SK-N-SH (cell line): ENCODE data around the gene EIF5. TPM values are rescaled to one million over a fixed set of nuclear protein-coding genes. Genes with fewer than 3 reads are reported as not detected.

ENCODE experiments used
- CTCF ChIA-PET: fragments of 300-600, 350-600 bp; formaldehyde crosslinking; extraction: SDS; loops from one replicate; lab custom pipeline; 2021; lab: Yijun Ruan, JAX
- POLR2A ChIA-PET: fragments of 350-600 bp; sonication (Branson Sonifier 250); formaldehyde crosslinking; extraction: SDS; loops from one replicate; lab custom pipeline; 2020; ENCODE audit warnings: antibody characterized with exemption, inconsistent platforms; lab: Yijun Ruan, JAX
- DNase-seq: peaks from one replicate; pipeline ENCODE4 v3.0.0; 2012
- H2AFZ ChIP-seq: fragments of 200-600 bp; sonication (generic); 2 replicates; pipeline ENCODE4 v1.8.1; 2016; ENCODE audit warnings: antibody characterized with exemption, mild to moderate bottlenecking, low read depth
- H3F3A ChIP-seq: fragments of 200-600 bp; sonication (generic); replicated peaks from 2 replicates; pipeline ENCODE3; 2016; ENCODE audit warnings: antibody characterized with exemption, mild to moderate bottlenecking; ENCODE audit not compliant: insufficient read depth
- H3K27ac ChIP-seq, 2 experiments: fragments of 200-500 bp in 1 of 2; fragments of 200-600 bp in 1 of 2; sonication (Bioruptor generic) in 1 of 2; sonication (generic), shearing (Covaris generic) in 1 of 2; 2 replicates each; pipeline versions ENCODE4 v1.5.1 to v1.6.1; 2014 to 2016; ENCODE audit warnings: low read depth in 2 of 2, inconsistent platforms in 1 of 2, low read length in 1 of 2, mild to moderate bottlenecking in 1 of 2, mixed read lengths in 1 of 2
- H3K27me3 ChIP-seq: fragments of 200-600 bp; sonication (generic), shearing (Covaris generic); 2 replicates; pipeline ENCODE4 v1.6.1; 2016; ENCODE audit warnings: mixed run types; ENCODE audit not compliant: insufficient read depth
- H3K36me3 ChIP-seq, 2 experiments: fragments of 200-500 bp in 1 of 2; fragments of 200-600 bp in 1 of 2; sonication (Bioruptor generic) in 1 of 2; sonication (generic) in 1 of 2; replicated peaks in 1 of 2; 2 replicates each; pipeline versions ENCODE3 to v1.5.1; 2014 to 2016; ENCODE audit warnings: low read length in 1 of 2, mild to moderate bottlenecking in 1 of 2; ENCODE audit not compliant: insufficient read depth in 2 of 2, control insufficient read depth in 1 of 2
- H3K4me1 ChIP-seq, 2 experiments: fragments of 200-500 bp in 1 of 2; fragments of 200-600 bp in 1 of 2; sonication (Bioruptor generic) in 1 of 2; sonication (generic), shearing (Covaris generic) in 1 of 2; 2 replicates each; pipeline versions ENCODE4 v1.5.1 to v1.6.1; 2014 to 2016; ENCODE audit warnings: low read depth in 1 of 2, low read length in 1 of 2, mixed run types in 1 of 2; ENCODE audit not compliant: insufficient read depth in 2 of 2, control insufficient read depth in 1 of 2
- H3K4me2 ChIP-seq: fragments of 200-600 bp; sonication (generic), shearing (Covaris generic); 2 replicates; pipeline ENCODE4 v1.6.1; 2017; ENCODE audit warnings: mixed run types
- H3K4me3 ChIP-seq, 2 experiments: fragments of 200-500 bp in 1 of 2; fragments of 200-600 bp in 1 of 2; sonication (Bioruptor generic) in 1 of 2; sonication (generic), shearing (Covaris generic) in 1 of 2; 2 replicates each; pipeline versions ENCODE4 v1.5.1 to v1.8.1; 2014 to 2016; ENCODE audit warnings: low read depth in 2 of 2, inconsistent platforms in 1 of 2, low read length in 1 of 2, mild to moderate bottlenecking in 1 of 2, mixed read lengths in 1 of 2, moderate library complexity in 1 of 2
- H3K79me2 ChIP-seq: fragments of 200-600 bp; sonication (generic); 2 replicates; pipeline ENCODE4 v1.8.1; 2017; ENCODE audit warnings: mild to moderate bottlenecking; ENCODE audit not compliant: insufficient read depth
- H3K9ac ChIP-seq: fragments of 200-600 bp; sonication (generic); 2 replicates; pipeline ENCODE4 v1.6.1; 2017; ENCODE audit warnings: mixed run types
- H3K9me2 ChIP-seq: fragments of 200-600 bp; sonication (generic); 2 replicates; pipeline ENCODE4 v1.6.1; 2017; ENCODE audit warnings: mixed run types
- H3K9me3 ChIP-seq: fragments of 200-600 bp; sonication (generic); 2 replicates; pipeline ENCODE4 v1.6.1; 2017; ENCODE audit warnings: mixed run types, mild to moderate bottlenecking, moderate library complexity
- H4K20me1 ChIP-seq: fragments of 200-600 bp; sonication (generic); 2 replicates; pipeline ENCODE4 v1.6.1; 2017; ENCODE audit warnings: mild to moderate bottlenecking, mixed run types; ENCODE audit not compliant: insufficient read depth
- ELF1 ChIP-seq: IDR thresholded peaks from 2 replicates; pipeline ENCODE4 v1.4.0; 2012
- EZH2phosphoT487 ChIP-seq: fragments of 200-600 bp; sonication (generic); IDR thresholded peaks from 2 replicates; pipeline ENCODE4 v1.6.1; 2017; ENCODE audit warnings: low read depth, mixed run types, mild to moderate bottlenecking, antibody characterized with exemption, moderate library complexity, borderline replicate concordance
- FOSL2 ChIP-seq: IDR thresholded peaks from 2 replicates; pipeline ENCODE4 v1.4.0; 2012; ENCODE audit warnings: low read depth, mild to moderate bottlenecking, moderate library complexity, borderline replicate concordance
- FOXM1 ChIP-seq: IDR thresholded peaks from 2 replicates; pipeline ENCODE4 v1.4.0; 2012; ENCODE audit warnings: low read depth, mild to moderate bottlenecking
- GABPA ChIP-seq: IDR thresholded peaks from 2 replicates; pipeline ENCODE4 v1.4.0; 2012; ENCODE audit warnings: low read depth, mild to moderate bottlenecking
- GATA2 ChIP-seq: sonication (generic); formaldehyde crosslinking; IDR thresholded peaks from 2 replicates; pipeline ENCODE4 v1.5.0; 2020; ENCODE audit warnings: mild to moderate bottlenecking, missing genetic modification reagents
- MEF2A ChIP-seq: IDR thresholded peaks from 2 replicates; pipeline ENCODE4 v1.4.0; 2012; ENCODE audit warnings: low read depth, borderline replicate concordance
- MXI1 ChIP-seq: IDR thresholded peaks from 2 replicates; pipeline ENCODE4 v1.6.1; 2012; ENCODE audit warnings: mild to moderate bottlenecking, low read depth, low read length, improper control_type of control experiment
- NFIC ChIP-seq: IDR thresholded peaks from 2 replicates; pipeline ENCODE4 v1.4.0; 2012; ENCODE audit warnings: borderline replicate concordance
- NRF1 ChIP-seq: IDR thresholded peaks from 2 replicates; pipeline ENCODE4 v1.6.1; 2012; ENCODE audit warnings: low read depth, mild to moderate bottlenecking, low read length
- POLR2AphosphoS5 ChIP-seq: IDR thresholded peaks from 2 replicates; pipeline ENCODE4 v1.6.1; 2012; ENCODE audit warnings: low read depth, low read length
- RAD21 ChIP-seq: IDR thresholded peaks from 2 replicates; pipeline ENCODE4 v1.6.1; 2012; ENCODE audit warnings: mild to moderate bottlenecking, low read length
- RCOR1 ChIP-seq: fragments of 150-350 bp; IDR thresholded peaks from 2 replicates; pipeline ENCODE4 v1.6.1; 2017; ENCODE audit warnings: antibody characterized with exemption, low read length
- SIN3A ChIP-seq: IDR thresholded peaks from 2 replicates; pipeline ENCODE4 v1.6.1; 2012; ENCODE audit warnings: low read depth, mild to moderate bottlenecking, low read length, moderate library complexity, borderline replicate concordance
- SMC3 ChIP-seq: IDR thresholded peaks from 2 replicates; pipeline ENCODE4 v1.6.1; 2012; ENCODE audit warnings: low read depth, low read length, improper control_type of control experiment
- TAF1 ChIP-seq: IDR thresholded peaks from 2 replicates; pipeline ENCODE4 v1.6.1; 2012; ENCODE audit warnings: low read depth, mild to moderate bottlenecking, low read length, moderate library complexity, borderline replicate concordance
- TEAD4 ChIP-seq: IDR thresholded peaks from 2 replicates; pipeline ENCODE4 v1.4.0; 2012; ENCODE audit warnings: mild to moderate bottlenecking, borderline replicate concordance; ENCODE audit not compliant: insufficient read depth
- WGBS: methylation state at CpG from one replicate; pipeline ENCODE4 v1.1.6; 2017; ENCODE audit warnings: low lambda C conversion rate; 5-methylcytosine and 5-hydroxymethylcytosine counted together
- polyA plus RNA-seq, 3 experiments: library from polyadenylated mRNA; depleted of rRNA; stranded (reverse); fragments of >200 nt; gene quantifications; 2 replicates each; pipeline ENCODE4 v1.2.3, GENCODE V29; 2012
- TF ChIP-seq, protein P1 (sequence below): IDR thresholded peaks from 2 replicates; pipeline ENCODE4 v1.4.0; 2012; ENCODE audit warnings: low read depth, borderline replicate concordance
- TF ChIP-seq, protein P2 (sequence below): fragments of 200-600 bp; sonication (generic); IDR thresholded peaks from 2 replicates; pipeline ENCODE4 v1.6.1; 2017; ENCODE audit warnings: antibody characterized with exemption, mild to moderate bottlenecking, moderate library complexity
- TF ChIP-seq, protein P3 (sequence below): IDR thresholded peaks from 2 replicates; pipeline ENCODE4 v1.6.1; 2012; ENCODE audit warnings: mild to moderate bottlenecking, low read depth, low read length, moderate library complexity
- TF ChIP-seq, protein P4 (sequence below): IDR thresholded peaks from 2 replicates; pipeline ENCODE4 v1.4.0; 2012; ENCODE audit warnings: low read depth

EIF5 gene
- polyA plus RNA-seq, 1 of the 3 experiments (the other 2 are of a cell fraction): 127 TPM

DNA sequence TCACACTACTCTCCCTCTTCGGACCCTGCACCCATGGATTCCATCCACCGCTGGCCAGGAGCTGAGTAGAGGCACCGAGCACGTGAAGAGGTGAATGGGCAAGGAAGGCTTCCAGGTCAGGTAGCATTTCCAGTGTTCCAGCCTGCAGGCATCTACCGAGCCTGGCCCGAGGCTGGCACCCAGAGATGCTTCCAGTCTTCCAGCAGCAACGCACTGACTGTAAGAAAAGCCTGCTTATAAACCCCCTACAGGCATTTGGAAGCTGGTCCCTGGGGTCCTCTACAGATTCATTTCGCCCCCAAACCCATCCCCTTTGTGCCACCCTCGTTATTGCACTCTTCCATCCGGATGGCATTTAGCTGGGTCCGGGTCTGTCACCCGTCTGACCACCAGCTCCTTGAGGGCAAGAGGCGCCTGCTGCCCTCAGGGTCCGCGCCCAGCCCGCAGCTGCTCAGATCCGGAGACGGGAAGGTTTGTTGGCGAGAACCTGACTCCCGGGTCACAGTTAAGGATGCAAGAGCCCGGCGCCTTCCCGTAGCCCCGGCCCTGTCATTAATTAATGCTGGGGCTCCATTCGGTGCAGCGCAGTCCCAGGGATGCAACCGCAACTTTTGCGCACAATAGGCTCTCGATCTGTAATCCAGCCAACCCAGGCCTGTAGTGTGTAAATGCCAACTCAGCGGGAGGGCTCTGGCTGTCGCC, 50.6 kb downstream of the EIF5 start (continued):
- no peak for TF ChIP-seq SIN3A
- TF ChIP-seq NFIC: peak; percentile 49; the same call in 1 of the 2 replicates
- no peak for TF ChIP-seq GATA2 (CRISPR knock-in tag)
- TF ChIP-seq TEAD4: no peak
- TF ChIP-seq FOSL2: no peak
- no peak for TF ChIP-seq NRF1
- no peak for TF ChIP-seq GABPA
- no peak for TF ChIP-seq MEF2A
- TF ChIP-seq, protein P1, sequence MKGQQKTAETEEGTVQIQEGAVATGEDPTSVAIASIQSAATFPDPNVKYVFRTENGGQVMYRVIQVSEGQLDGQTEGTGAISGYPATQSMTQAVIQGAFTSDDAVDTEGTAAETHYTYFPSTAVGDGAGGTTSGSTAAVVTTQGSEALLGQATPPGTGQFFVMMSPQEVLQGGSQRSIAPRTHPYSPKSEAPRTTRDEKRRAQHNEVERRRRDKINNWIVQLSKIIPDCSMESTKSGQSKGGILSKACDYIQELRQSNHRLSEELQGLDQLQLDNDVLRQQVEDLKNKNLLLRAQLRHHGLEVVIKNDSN: no peak
- TF ChIP-seq SMC3: no peak
- TF ChIP-seq RCOR1: no peak
- TF ChIP-seq ELF1: no peak

DNA sequence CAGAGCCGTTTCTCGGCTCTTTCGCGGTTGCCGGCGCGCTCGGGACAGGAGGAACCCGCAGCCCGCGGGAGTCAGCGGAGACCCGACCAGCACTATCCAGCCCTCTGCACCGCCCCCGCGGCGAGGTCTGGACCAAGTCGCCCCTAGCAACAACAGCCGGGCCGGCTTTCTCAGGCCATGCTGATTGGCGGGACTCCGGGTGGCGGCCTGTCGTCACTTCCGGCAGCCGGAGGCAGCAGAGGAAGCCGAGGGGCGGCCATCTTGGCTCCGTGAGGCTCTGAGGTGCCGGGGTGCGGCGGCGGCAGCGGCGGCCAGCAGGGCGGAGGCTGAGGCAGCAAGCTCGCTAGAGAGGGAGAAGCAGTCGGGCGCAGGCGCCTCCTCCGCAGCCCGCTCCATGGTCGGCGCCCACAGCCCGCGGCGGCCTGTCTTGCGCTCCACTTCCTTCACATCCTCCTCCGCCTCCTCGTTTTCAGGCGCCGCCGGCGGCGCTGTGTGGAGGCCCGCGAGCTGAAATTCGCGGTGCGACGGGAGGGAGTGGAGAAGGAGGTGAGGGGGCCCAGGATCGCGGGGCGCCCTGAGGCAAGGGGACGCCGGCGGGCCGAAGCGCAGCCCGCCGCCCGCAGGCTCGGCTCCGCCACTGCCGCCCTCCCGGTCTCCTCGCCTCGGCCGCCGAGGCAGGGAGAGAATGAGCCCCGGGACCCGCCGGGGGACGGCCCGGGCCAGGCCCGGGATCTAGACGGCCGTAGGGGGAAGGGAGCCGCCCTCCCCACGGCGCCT, 51.3 kb downstream of the EIF5 start, which contains the start of gene MARK3:
MARK3 (plus strand) TSS at position 264 of the 777 bp plus-strand sequence. CDS start 615 bp downstream, outside the sequence.
- Histone ChIP-seq H3K9ac (peak within 1 kb of the TSS; percentile 97), H3K4me3 (peak within 1 kb of the TSS; percentile 92 to 97), H3K27ac (peak within 1 kb of the TSS; percentile 91 to 92), H3K9me3 (no peaks in the 10 kb centered on the region), H3K27me3 (no peaks in the 10 kb centered on the region), H3F3A (peaks cover 17% of the 10 kb centered on the region), H2AFZ (peak within 1 kb of the TSS; percentile 77), H3K79me2 (peaks cover 51% of the 10 kb centered on the region), H3K9me2 (no peaks in the 10 kb centered on the region), H4K20me1 (peaks cover 46% of the 10 kb centered on the region), H3K4me1 (peaks cover 0 to 10% of the 10 kb centered on the region in 2 experiments; a peak in 1 of 4 replicates), H3K36me3 (no peaks in the 10 kb centered on the region), H3K4me2 (peak within 1 kb of the TSS; percentile 92)
- ChIA-PET POLR2A (interaction anchor here (1.9 kb wide), 1 partner anchor 51 kb away, joined by 8 read pairs; the partner anchor contains the start of gene EIF5), CTCF (interaction anchor here (1.0 to 1.9 kb wide), 4 partner anchors 7 to 24 kb away, joined by 3 to 8 read pairs (median 6); no protein-coding TSS in a partner anchor)
- DNase-seq: peak; percentile 98
- WGBS: 0% methylated on average over 14 of the region's 91 CpGs
- TF ChIP-seq, protein P1: no peak
- TF ChIP-seq FOXM1 (no peak), MXI1 (peak; percentile 76), EZH2phosphoT487 (no peak), GATA2 (CRISPR knock-in tag) (no peak), ELF1 (no peak), SIN3A (peak; percentile 31; the same call in 1 of the 2 replicates), RAD21 (no peak), NRF1 (no peak), RCOR1 (no peak), NFIC (no peak), POLR2AphosphoS5 (peak; percentile 85), TAF1 (peak; percentile 48; the same call in 1 of the 2 replicates), SMC3 (no peak), GABPA (peak; percentile 86)
- TF ChIP-seq, protein P2, sequence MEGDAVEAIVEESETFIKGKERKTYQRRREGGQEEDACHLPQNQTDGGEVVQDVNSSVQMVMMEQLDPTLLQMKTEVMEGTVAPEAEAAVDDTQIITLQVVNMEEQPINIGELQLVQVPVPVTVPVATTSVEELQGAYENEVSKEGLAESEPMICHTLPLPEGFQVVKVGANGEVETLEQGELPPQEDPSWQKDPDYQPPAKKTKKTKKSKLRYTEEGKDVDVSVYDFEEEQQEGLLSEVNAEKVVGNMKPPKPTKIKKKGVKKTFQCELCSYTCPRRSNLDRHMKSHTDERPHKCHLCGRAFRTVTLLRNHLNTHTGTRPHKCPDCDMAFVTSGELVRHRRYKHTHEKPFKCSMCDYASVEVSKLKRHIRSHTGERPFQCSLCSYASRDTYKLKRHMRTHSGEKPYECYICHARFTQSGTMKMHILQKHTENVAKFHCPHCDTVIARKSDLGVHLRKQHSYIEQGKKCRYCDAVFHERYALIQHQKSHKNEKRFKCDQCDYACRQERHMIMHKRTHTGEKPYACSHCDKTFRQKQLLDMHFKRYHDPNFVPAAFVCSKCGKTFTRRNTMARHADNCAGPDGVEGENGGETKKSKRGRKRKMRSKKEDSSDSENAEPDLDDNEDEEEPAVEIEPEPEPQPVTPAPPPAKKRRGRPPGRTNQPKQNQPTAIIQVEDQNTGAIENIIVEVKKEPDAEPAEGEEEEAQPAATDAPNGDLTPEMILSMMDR: peak; percentile 41
- TF ChIP-seq, protein P3, sequence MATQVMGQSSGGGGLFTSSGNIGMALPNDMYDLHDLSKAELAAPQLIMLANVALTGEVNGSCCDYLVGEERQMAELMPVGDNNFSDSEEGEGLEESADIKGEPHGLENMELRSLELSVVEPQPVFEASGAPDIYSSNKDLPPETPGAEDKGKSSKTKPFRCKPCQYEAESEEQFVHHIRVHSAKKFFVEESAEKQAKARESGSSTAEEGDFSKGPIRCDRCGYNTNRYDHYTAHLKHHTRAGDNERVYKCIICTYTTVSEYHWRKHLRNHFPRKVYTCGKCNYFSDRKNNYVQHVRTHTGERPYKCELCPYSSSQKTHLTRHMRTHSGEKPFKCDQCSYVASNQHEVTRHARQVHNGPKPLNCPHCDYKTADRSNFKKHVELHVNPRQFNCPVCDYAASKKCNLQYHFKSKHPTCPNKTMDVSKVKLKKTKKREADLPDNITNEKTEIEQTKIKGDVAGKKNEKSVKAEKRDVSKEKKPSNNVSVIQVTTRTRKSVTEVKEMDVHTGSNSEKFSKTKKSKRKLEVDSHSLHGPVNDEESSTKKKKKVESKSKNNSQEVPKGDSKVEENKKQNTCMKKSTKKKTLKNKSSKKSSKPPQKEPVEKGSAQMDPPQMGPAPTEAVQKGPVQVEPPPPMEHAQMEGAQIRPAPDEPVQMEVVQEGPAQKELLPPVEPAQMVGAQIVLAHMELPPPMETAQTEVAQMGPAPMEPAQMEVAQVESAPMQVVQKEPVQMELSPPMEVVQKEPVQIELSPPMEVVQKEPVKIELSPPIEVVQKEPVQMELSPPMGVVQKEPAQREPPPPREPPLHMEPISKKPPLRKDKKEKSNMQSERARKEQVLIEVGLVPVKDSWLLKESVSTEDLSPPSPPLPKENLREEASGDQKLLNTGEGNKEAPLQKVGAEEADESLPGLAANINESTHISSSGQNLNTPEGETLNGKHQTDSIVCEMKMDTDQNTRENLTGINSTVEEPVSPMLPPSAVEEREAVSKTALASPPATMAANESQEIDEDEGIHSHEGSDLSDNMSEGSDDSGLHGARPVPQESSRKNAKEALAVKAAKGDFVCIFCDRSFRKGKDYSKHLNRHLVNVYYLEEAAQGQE: no peak
- TF ChIP-seq, protein P4, sequence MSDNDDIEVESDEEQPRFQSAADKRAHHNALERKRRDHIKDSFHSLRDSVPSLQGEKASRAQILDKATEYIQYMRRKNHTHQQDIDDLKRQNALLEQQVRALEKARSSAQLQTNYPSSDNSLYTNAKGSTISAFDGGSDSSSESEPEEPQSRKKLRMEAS: peak; percentile 60
